SK-N-SH treated with all-trans-retinoic acid at 6 μM for 48 hours (cell line): ENCODE data around the gene UFD1.

Experiments
- ARNTL ChIP-seq: fragments of 450-650 bp; formaldehyde crosslinking; IDR thresholded peaks from 2 replicates; pipeline ENCODE4 v1.5.0; 2020; ENCODE audit warnings: low read depth, mild to moderate bottlenecking, moderate library complexity, borderline replicate concordance
- BACH2 ChIP-seq: fragments of 250-450 bp; sonication (Bioruptor Pico); IDR thresholded peaks from 2 replicates; pipeline ENCODE4 v1.9.0; 2021; ENCODE audit warnings: mild to moderate bottlenecking, borderline replicate concordance
- CSDC2 ChIP-seq: fragments of 250-450 bp; sonication (Bioruptor Pico); IDR thresholded peaks from 2 replicates; pipeline ENCODE4 v1.5.0; 2020; ENCODE audit warnings: mild to moderate bottlenecking, moderate library complexity
- GLIS3 ChIP-seq: fragments of 250-450 bp; sonication (Bioruptor Pico); IDR thresholded peaks from 2 replicates; pipeline ENCODE4 v1.5.0; 2020; ENCODE audit warnings: mild to moderate bottlenecking, moderate library complexity
- ISL1 ChIP-seq: fragments of 250-450 bp; sonication (Bioruptor Pico); IDR thresholded peaks from 2 replicates; pipeline ENCODE4 v2.1.2; 2022; ENCODE audit warnings: mild to moderate bottlenecking, moderate library complexity
- PATZ1 ChIP-seq: fragments of 250-450 bp; sonication (Bioruptor Pico); IDR thresholded peaks from 2 replicates; pipeline ENCODE4 v1.8.0; 2020; ENCODE audit warnings: mild to moderate bottlenecking, moderate library complexity, borderline replicate concordance
- POU6F1 ChIP-seq: fragments of 250-450 bp; sonication (Bioruptor Pico); IDR thresholded peaks from 2 replicates; pipeline ENCODE4 v1.8.0; 2021; ENCODE audit warnings: low read depth, mild to moderate bottlenecking, moderate library complexity, borderline replicate concordance
- RARB ChIP-seq: fragments of 250-450 bp; sonication (Bioruptor Pico); IDR thresholded peaks from 2 replicates; pipeline ENCODE4 v1.8.0; 2021; ENCODE audit warnings: mild to moderate bottlenecking, moderate library complexity
- SNAI2 ChIP-seq: fragments of 250-450 bp; sonication (Bioruptor Pico); IDR thresholded peaks from 2 replicates; pipeline ENCODE4 v1.5.0; 2020; ENCODE audit warnings: mild to moderate bottlenecking, moderate library complexity
- TCF4 ChIP-seq: fragments of 250-450 bp; sonication (Bioruptor Pico); IDR thresholded peaks from 2 replicates; pipeline ENCODE4 v1.8.0; 2021; ENCODE audit warnings: mild to moderate bottlenecking, moderate library complexity, borderline replicate concordance
- TOX ChIP-seq: fragments of 250-450 bp; sonication (Bioruptor Pico); IDR thresholded peaks from 2 replicates; pipeline ENCODE4 v1.8.0; 2021; ENCODE audit warnings: mild to moderate bottlenecking, moderate library complexity, borderline replicate concordance
- ZFP3 ChIP-seq: fragments of 250-450 bp; sonication (Bioruptor Pico); IDR thresholded peaks from 2 replicates; pipeline ENCODE4 v1.5.0; 2020; ENCODE audit warnings: mild to moderate bottlenecking, moderate library complexity
- ZNF565 ChIP-seq: fragments of 450-650 bp; formaldehyde crosslinking; conservative IDR thresholded peaks from 2 replicates; pipeline ENCODE4 v1.5.0; 2020; ENCODE audit warnings: low read depth, mild to moderate bottlenecking, moderate library complexity
- TF ChIP-seq, protein P1 (sequence below): fragments of 250-450 bp; sonication (Bioruptor Pico); IDR thresholded peaks from 2 replicates; pipeline ENCODE4 v1.5.1; 2020; ENCODE audit warnings: low read depth, mild to moderate bottlenecking, moderate library complexity

DNA sequence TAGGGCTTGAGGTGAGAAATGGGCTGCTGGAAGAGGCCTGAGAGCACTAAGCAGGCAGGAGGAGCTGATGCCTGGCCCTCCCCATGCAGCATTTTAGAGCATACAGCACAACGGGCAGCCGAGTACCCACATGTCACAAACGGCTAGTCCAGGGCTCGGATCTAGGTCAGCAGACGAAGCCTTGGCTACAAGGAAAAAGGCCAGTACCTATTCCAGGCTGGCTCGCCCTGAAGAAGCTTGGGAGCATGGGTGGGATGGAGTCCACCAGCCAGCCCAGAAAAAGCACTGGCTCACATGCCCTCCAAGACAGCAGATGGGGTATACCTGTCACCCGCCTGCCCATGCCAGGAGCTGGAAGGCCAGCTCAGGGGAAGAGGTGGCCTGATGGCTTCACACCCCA, 9.6 kb downstream of the UFD1 start:
- TF ChIP-seq TCF4 (CRISPR knock-in tag) (no peak), ISL1 (CRISPR knock-in tag) (no peak), BACH2 (CRISPR knock-in tag) (no peak), RARB (CRISPR knock-in tag) (no peak), GLIS3 (CRISPR knock-in tag) (no peak), ZFP3 (CRISPR knock-in tag) (no peak), PATZ1 (CRISPR knock-in tag) (no peak), ARNTL (CRISPR knock-in tag) (no peak), TOX (CRISPR knock-in tag) (no peak), CSDC2 (no peak), SNAI2 (no peak), POU6F1 (CRISPR knock-in tag) (no peak), ZNF565 (CRISPR knock-in tag) (no peak)
- TF ChIP-seq, protein P1, sequence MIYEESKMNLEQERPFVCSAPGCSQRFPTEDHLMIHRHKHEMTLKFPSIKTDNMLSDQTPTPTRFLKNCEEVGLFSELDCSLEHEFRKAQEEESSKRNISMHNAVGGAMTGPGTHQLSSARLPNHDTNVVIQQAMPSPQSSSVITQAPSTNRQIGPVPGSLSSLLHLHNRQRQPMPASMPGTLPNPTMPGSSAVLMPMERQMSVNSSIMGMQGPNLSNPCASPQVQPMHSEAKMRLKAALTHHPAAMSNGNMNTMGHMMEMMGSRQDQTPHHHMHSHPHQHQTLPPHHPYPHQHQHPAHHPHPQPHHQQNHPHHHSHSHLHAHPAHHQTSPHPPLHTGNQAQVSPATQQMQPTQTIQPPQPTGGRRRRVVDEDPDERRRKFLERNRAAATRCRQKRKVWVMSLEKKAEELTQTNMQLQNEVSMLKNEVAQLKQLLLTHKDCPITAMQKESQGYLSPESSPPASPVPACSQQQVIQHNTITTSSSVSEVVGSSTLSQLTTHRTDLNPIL (CRISPR knock-in tag): no peak
